ENCODE data around the gene LIN28B.

- TF ChIP-seq EZH2 (IDR thresholded peaks at IDR 0.05; ENCODE audit: low read length, missing control alignments), result no peak
- TF ChIP-seq CTCF (conservative IDR thresholded peaks at IDR 0.05 in 1 of 2, IDR thresholded peaks at IDR 0.05 in 1 of 2; ENCODE audit: low read depth in 1 of 2, low read length in 2 of 2), result peak; percentile 77 to 80
Measured at GRCh38 chr6:105087571-105088211, 130.8 kb downstream of the LIN28B start.
